HG02610 (cell line): ENCODE results near the gene EDN1.

ENCODE experiments used
- ATAC-seq: cut with Tn5 transposase; IDR thresholded peaks from one replicate; pipeline ENCODE4 v1.9.1; 2021; ENCODE audit warnings: mild to moderate bottlenecking, moderate library complexity; ENCODE audit not compliant: unreplicated experiment

The EDN1 gene

GRCh38 chr6:12269110-12269509 is 21.1 kb upstream of the EDN1 start:
- ATAC-seq, result no peak

GRCh38 chr6:12270551-12271230 is 19.5 kb upstream of the EDN1 start:
- no peak for ATAC-seq

DNA sequence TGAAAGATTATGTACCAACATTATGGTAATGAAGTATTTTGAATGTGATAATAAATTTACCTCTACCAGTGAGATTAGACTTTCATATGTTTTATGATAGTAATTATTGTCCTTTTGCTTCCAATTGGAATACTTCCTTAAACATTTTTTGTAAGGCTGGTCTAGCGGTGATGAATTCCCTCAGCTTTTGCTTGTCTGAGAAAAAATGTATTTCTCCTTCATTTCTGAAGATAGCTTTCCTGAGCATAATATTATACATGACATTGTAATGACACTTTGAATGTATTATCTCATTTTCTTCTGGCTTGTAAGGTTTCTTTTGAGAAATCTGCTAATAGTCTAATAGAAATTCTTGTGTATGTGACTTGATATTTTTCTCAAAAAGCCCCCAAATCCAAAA is 18.6 kb upstream of the EDN1 start:
- no peak for ATAC-seq

DNA sequence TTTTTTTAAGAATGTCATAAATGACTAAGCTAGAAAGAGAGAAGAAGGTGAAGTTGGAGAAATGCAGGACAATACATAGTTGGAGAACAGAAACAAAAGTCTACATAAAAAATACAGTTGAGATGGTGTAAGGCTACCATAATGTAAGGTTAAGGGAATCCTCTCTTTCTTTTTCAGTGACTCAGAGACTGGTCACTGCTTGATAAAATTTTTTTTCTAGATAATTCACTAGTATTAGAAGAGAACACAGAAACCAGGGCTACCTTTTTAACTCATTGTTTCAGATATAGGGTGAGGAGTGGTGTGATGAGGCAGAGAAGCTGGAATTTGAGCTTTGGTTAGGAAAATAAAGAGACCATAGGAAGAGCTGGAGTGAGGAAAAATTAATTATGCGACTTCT is 18.2 kb upstream of the EDN1 start:
- ATAC-seq, result no peak

DNA sequence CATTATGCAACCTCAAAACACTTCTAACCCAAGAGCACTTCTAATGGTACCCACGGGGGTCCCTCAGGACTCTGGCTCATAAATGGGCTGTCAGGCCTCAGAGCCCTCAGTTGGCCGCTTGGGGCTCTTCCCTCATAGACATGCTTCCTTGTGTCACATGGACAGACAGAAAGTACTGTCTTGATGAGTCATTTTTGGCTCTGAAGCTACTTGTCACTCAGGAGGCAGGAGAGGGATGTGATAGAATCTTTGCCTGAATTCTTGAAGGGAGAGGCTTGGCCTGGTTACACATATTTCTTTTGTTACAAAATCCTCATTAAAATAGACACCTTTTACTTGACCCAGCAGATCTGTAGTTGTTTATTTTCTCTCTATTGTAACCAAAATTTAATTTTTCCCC is 15.1 kb upstream of the EDN1 start:
- ATAC-seq, result no peak

DNA sequence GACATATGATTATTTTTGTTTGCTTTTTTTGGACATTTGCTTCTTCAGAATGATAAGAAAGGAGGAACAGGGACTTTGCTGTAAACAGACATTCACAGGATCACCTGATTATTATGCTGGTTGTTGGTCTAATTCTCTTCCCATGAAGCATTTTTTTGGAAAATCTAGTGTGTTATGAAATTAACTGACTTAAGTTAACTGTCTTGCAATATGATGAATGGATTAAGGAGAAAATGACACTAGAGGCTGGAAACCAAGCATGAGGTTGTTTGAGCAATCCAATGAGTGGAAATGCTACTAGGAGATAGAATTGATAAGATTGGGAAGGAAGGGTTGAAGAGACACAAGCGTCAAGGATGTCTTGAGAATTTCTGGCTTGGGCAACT is 13.2 kb upstream of the EDN1 start:
- ATAC-seq, result no peak

DNA sequence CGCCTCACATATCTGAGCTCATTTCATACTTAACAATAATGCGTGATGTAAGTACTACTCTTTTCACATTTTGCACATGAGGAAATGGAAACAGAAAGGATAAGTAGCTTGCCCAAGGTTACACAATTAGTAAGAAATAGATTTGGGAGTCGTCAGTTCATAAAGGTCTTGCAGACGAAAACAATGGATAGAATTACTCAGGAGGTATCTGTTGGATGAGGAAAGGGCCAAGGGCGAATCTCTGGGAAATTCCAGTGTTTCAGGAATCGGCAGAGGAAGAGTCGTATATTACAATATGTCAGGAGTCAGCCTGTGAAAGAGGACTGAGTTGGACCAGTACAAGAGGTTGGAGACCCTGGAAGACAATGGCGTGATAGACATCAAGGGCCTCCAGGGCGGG is 12.8 kb upstream of the EDN1 start:
- no peak for ATAC-seq

DNA sequence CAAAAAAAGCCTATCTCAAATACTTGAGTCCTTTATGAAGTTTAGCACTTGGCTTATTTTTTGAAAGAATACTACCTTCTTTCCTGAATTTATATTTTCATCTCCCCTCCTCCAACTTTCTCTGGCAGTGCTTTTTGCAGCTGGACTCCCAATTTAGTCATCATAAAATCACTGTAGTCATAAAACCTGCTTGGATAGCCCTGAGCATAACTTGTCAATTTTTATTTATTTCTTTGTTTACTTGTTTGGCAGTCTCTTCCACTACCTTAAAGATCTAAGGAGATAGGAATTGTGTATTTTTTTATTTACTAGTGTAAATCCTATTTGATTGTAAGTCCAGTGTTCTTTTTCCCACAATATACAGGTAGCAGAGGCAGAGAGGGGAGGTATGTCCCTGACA is 11.2 kb upstream of the EDN1 start:
- ATAC-seq, result no peak

GRCh38 chr6:12279322-12280091 is 10.7 kb upstream of the EDN1 start:
- ATAC-seq, result no peak

- no peak for ATAC-seq
These were observed 9.7 kb upstream of the EDN1 start for GRCh38 chr6:12280458-12280857.

DNA sequence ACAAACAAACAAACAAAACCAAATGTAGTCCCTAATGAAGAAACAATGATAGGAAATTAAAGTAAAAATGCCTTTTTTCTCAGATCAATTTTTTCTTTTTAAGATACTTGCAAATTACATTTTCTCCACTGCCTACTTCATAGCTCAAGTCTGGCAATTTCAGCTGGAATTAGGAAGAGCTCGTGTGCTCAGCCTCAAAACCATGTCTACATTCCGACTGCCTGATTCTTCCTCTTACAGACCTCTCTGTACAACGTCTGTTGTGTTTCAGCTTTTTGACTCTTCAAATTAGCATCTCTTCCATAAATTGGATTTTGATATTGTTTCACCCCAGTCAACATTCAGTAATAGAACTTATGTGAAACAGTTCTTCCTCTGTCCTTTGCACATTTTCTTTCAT is 9.3 kb upstream of the EDN1 start:
- no peak for ATAC-seq

DNA sequence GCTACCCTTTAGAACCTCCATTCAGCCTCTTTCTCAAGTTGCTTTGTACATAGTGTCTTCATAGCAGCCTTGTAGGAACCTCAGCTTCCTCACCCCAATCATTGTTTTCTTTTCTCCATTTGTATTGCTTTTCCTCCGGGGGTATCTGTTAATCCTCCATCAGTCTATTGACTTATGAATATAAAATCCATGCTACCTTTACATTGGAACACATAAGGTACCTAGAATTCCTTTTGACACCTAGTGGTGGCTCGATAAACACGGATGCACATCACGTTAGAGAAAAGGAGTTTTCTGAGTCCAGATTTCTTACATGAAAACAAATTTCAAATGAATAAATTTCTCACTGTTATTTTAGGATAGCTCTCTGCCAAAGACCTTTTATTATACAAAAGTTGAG is 6.3 kb upstream of the EDN1 start:
- ATAC-seq, result no peak

- ATAC-seq, result no peak
These were observed 3.6 kb upstream of the EDN1 start for GRCh38 chr6:12286373-12287110.

DNA sequence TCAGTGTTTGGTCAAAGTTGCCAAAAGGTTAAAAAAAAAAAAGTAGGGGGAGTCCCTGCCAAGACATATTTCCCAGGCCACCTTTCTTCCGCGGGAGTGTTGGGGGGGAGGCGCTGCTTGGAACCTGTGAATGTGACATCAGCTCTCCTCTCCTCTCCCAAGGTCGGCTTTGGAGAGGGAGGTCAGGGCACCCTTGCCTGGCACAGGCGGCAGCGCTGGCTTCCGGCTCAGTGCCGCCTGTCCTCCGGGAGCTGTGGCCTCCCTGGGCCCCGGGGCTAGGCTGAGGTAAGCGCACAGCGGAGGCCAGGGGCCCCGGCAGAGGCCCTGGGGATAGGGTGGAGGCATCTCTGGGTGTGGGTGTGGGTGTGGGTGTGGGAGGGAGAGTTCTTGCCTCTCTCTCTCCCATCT is 1.9 kb upstream of the EDN1 start:
- ATAC-seq, result no peak

DNA sequence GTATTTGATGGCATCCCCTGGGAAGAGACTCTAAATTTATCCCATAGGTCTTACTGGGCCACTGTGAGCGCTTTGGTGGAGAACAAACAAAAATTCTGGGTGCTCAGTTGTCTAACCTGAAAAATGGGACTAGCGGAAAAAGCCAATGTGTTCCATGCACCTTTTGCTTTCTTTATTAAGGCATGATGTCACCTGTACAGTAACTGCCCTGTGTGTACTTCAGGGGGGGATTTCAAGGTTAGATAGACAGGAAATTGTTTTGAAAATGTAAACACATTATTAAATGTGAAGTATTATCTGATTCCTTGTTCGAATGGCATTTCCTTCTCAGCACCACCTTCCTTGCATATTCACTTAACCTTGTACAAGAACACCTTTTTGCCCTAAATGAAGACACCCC is 1.2 kb upstream of the EDN1 start:
- ATAC-seq, result no peak

- no peak for ATAC-seq
These were observed 719 bp upstream of the EDN1 start for GRCh38 chr6:12289365-12289919.

DNA sequence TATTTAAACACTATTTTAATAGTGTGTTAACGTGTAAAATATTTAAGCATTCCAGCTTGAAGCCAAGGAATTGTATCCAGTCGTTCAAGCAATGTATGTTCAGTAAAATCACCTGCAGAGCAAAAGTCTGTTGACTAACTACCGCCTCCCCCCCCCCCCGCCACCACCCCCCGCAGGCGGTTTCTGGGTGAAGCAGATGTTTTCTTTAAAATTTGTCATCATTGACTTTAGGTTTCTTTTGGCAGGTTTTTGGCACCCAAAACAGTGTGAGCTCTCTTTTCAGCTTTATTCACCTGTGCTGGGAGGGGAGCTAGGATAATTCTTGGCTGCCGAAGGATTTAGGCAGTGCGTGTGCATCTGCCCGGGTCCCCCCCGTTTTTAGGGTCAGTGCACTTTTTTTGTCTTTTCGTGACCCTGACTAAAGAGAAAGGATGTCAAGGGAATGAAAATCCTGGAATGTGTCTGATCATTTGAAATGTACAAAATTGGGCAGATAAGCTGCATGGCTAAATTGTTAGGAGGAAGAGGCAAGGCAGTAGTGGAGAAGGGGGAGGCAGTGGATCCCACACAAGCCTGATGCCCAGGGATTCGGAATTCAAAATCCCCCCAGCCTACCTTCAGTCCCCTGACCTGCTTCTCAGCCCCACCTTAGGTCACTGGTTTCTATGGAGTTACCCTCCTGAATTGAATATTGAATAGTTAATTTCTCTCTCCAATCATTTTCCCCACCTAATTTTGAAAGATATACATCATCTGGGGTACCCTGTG is 1.1 kb downstream of the EDN1 start:
- ATAC-seq, result no peak

- ATAC-seq, result no peak
These were observed 1.9 kb downstream of the EDN1 start for GRCh38 chr6:12291839-12292604.

DNA sequence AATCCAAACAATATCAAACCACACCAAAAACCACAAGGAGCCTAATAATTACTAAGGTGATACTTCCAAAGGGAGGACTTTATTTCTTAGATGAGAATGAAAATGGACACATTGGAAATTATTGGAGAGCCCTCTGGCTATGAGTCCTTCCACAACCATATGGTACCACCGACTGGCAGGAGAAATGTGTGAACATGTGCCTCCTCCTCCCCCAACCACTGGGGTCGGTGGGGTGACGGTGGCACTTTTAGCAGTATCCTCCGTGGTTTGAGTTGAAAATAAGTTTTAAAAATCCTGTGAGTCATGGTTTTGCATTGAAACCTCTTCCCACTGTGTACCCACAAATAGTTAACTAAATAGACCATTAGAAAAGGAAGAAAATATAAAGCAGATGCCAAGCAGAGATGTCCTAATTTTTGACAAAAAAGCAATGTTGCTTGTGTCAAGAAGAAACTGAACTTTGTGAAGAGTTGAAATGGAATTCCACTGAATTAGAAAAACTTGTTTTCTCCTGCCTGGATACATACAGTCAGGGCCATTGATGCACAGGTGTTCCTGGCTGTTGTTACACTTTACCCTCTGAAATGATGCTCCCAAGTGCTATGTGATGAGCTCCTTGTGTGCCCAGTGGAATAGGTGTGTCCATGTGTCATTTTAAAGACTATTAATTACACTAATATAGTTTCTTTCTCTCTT is 3.2 kb downstream of the EDN1 start:
- no peak for ATAC-seq
